ENCODE results near the gene MAGEA2.
"Not testable (repeated sequence)": the region's sequence is repeated elsewhere in the genome, so short reads cannot be mapped to it uniquely, and the experiment has no call there.

DNA sequence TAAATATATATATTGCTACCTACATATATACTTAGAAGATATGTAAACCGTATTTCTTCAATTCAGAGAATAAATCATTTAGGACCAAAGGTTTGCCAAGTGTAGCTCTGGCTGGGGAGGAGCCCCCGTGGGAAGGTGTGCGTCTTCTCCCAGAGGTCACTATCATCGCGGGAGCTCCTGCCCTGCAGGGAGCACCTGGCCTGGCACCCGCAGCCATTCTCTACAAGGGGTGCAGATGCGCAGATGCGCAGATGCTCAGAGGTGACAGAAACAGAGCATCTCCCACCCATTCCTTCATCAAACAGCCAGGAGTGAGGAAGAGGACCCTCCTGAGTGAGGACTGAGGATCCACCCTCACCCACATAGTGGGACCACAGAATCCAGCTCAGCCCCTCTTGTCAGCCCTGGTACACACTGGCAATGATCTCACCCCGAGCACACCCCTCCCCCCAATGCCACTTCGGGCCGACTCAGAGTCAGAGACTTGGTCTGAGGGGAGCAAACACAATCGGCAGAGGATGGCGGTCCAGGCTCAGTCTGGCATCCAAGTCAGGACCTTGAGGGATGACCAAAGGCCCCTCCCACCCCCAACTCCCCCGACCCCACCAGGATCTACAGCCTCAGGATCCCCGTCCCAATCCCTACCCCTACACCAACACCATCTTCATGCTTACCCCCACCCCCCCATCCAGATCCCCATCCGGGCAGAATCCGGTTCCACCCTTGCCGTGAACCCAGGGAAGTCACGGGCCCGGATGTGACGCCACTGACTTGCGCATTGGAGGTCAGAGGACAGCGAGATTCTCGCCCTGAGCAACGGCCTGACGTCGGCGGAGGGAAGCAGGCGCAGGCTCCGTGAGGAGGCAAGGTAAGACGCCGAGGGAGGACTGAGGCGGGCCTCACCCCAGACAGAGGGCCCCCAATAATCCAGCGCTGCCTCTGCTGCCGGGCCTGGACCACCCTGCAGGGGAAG, 39.5 kb downstream of the MAGEA2 start, which contains the start of gene MAGEA2B:
- TF ChIP-seq CTCF, POLR2AphosphoS5, EP300 (IDR thresholded peaks at IDR 0.05): not testable (repeated sequence)

All from upper lobe of left lung (tissue), 4 donors.